Activated B cell treated with CpG ODN at 0.5 μM for 24 hours (primary cell): Measurements from ENCODE around the gene OR2W3. TPM values are rescaled to one million over a fixed set of nuclear protein-coding genes. Genes with fewer than 3 reads are reported as not detected.

Source experiments
- ATAC-seq: fragments of 200-7000 bp; cut with Tn5 transposase; one replicate; pipeline ENCODE4 v1.10.0; 2021; ENCODE audit warnings: low read depth, mild to moderate bottlenecking, moderate library complexity
- CTCF ChIA-PET: fragments of 350-600 bp; sonication (Branson Sonifier 250); formaldehyde crosslinking; loops from one replicate; lab custom pipeline; 2021; ENCODE audit warnings: antibody characterized with exemption; lab: Charles Lee
- POLR2A ChIA-PET: fragments of 350-600 bp; sonication (Branson Sonifier 250); formaldehyde crosslinking; loops from one replicate; lab custom pipeline; 2021; ENCODE audit warnings: antibody characterized with exemption; lab: Charles Lee
- DNase-seq: peaks from one replicate; pipeline ENCODE4 v3.0.0; 2022
- H3K27ac Mint-ChIP-seq: one replicate; pipeline ENCODE4 v1.8.0; 2020; ENCODE audit warnings: mixed read lengths
- H3K27me3 Mint-ChIP-seq: one replicate; pipeline ENCODE4 v1.8.0; 2021; ENCODE audit warnings: mixed read lengths
- H3K36me3 Mint-ChIP-seq: one replicate; pipeline ENCODE4 v1.8.0; 2021; ENCODE audit warnings: low read depth, mixed read lengths
- H3K4me1 Mint-ChIP-seq: one replicate; pipeline ENCODE4 v1.8.0; 2021; ENCODE audit warnings: mixed read lengths
- H3K4me3 Mint-ChIP-seq: one replicate; pipeline ENCODE4 v1.8.0; 2020; ENCODE audit warnings: mild to moderate bottlenecking, mixed read lengths
- H3K9me3 Mint-ChIP-seq: one replicate; pipeline ENCODE4 v1.8.0; 2020; ENCODE audit warnings: mixed read lengths
- intact Hi-C: fragments of 100-400 bp; cut with micrococcal nuclease; formaldehyde crosslinking; loops from one replicate; pipeline ENCODE4 v1.15.1; 2024
- total RNA-seq: library from RNA; stranded (reverse); gene quantifications from 2 replicates; pipeline ENCODE4 v1.2.3, GENCODE V29; 2022
- TF ChIP-seq, protein P1 (sequence below): fragments of 200-600 bp; IDR thresholded peaks from one replicate; pipeline ENCODE4 v1.8.0; 2022; ENCODE audit warnings: antibody characterized with exemption, mild to moderate bottlenecking

Gene OR2W3
- total RNA-seq, 1 donor from 2014 or later: 0.24 TPM

DNA sequence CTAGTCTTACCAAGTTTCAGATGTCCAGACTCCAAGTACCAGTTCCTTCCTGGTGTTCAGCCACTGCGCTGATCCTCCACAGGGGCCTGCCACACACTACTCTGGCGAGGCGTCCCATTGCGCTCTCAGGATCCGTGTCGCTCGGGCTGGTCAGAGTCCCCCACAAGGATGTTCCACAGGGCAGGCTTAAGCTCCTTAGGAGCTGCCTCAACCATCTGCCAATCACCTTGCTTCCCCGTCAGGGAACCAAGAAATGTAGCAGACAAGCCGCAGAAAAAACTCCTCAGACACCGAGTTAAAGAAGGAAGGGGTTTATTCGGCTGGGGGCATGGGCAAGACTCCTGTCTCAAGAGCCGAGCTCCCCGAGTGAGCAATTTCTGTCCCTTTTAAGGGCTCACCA, 9.8 kb downstream of the OR2W3 start:
- ChIA-PET CTCF (no interaction called here), POLR2A (no interaction called here)
- H3K9me3 Mint-ChIP-seq: peaks cover 10% of the 10 kb centered on the region
- H3K27ac Mint-ChIP-seq: no peak overlapping the region
- intact Hi-C loops: no loop called here
- no peak overlapping the region for H3K4me3 Mint-ChIP-seq
- H3K27me3 Mint-ChIP-seq: no peaks in the 10 kb centered on the region
- peaks cover 26% of the 10 kb centered on the region for H3K4me1 Mint-ChIP-seq
- H3K36me3 Mint-ChIP-seq: peaks cover 2% of the 10 kb centered on the region
- DNase-seq (no peak), ATAC-seq (no peak)
- TF ChIP-seq, protein P1, sequence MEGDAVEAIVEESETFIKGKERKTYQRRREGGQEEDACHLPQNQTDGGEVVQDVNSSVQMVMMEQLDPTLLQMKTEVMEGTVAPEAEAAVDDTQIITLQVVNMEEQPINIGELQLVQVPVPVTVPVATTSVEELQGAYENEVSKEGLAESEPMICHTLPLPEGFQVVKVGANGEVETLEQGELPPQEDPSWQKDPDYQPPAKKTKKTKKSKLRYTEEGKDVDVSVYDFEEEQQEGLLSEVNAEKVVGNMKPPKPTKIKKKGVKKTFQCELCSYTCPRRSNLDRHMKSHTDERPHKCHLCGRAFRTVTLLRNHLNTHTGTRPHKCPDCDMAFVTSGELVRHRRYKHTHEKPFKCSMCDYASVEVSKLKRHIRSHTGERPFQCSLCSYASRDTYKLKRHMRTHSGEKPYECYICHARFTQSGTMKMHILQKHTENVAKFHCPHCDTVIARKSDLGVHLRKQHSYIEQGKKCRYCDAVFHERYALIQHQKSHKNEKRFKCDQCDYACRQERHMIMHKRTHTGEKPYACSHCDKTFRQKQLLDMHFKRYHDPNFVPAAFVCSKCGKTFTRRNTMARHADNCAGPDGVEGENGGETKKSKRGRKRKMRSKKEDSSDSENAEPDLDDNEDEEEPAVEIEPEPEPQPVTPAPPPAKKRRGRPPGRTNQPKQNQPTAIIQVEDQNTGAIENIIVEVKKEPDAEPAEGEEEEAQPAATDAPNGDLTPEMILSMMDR: no peak

DNA sequence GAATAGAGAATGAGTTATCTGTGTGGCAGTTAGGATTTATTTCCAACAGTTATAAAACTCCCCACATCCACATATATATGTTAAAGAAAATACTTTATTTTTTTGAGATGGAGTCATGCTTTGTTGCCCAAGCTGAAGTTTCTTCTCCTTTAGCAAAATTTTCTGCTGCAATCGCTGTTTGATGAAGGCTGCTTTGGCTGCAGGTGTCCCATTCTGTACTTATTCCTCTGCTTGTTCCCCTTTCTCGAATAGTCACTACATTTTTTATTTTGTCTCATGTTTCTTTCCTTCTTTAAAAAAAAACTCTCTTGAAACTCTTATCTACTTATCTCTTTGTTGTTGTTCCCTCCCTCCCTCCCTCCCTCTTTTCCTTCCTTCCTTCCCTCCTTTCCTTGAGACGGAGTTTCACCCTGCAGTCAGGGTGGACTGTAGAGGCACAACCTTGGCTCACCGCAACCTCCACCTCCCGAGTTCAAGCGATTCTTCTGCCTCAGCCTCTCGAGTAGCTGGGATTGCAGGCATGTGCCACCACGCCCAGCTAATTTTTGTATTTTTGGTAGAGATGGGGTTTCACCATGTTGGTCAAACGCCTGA, 10.6 kb downstream of the OR2W3 start:
- TF ChIP-seq, protein P1: no peak
- intact Hi-C loops: loop anchor here (1.0 kb wide), 1 partner anchor 26 kb away; no protein-coding TSS in a partner anchor
- peak; percentile 18 for ATAC-seq
- Mint-ChIP-seq H3K36me3 (peaks cover 2% of the 10 kb centered on the region), H3K4me3 (peak overlapping the region; percentile 79), H3K9me3 (peaks cover 10% of the 10 kb centered on the region), H3K27ac (peak overlapping the region; percentile 80), H3K4me1 (peaks cover 26% of the 10 kb centered on the region), H3K27me3 (no peaks in the 10 kb centered on the region)
- ChIA-PET CTCF (no interaction called here), POLR2A (no interaction called here)
- DNase-seq: no peak

DNA sequence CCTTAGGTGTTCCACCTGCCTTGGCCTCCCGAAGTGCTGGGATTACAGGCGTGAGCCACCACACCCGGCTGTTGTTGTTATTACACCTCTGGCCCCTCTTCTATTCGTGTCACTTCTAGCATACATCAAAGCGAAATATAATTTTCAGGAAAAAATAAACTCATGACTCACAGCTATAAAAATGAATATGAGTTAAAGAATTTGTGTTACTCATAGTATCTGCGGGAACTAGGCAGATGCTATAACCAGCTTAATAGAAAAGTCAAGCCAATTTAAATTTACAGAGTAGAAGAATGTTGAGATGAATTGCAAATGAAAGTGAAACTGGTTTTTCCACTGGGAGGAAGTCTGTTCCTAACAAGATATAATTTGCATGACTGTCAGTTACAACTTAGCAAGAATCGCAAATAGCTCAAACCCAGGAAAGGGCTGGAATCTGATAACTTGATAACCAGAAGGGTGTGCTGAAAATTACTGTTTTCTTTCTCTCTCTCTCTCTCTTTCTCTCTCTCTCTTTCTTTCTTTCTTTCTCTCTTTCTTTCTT, 11.2 kb downstream of the OR2W3 start:
- TF ChIP-seq, protein P1: no peak
- Mint-ChIP-seq H3K27ac (peak overlapping the region; percentile 80), H3K27me3 (no peaks in the 10 kb centered on the region), H3K36me3 (peaks cover 2% of the 10 kb centered on the region), H3K4me3 (peak overlapping the region; percentile 79), H3K9me3 (peaks cover 10% of the 10 kb centered on the region), H3K4me1 (peaks cover 26% of the 10 kb centered on the region)
- ChIA-PET CTCF (no interaction called here), POLR2A (no interaction called here)
- ATAC-seq: peak; percentile 21
- intact Hi-C loops: loop anchor here (1.0 kb wide), 1 partner anchor 26 kb away; no protein-coding TSS in a partner anchor
- no peak for DNase-seq

DNA sequence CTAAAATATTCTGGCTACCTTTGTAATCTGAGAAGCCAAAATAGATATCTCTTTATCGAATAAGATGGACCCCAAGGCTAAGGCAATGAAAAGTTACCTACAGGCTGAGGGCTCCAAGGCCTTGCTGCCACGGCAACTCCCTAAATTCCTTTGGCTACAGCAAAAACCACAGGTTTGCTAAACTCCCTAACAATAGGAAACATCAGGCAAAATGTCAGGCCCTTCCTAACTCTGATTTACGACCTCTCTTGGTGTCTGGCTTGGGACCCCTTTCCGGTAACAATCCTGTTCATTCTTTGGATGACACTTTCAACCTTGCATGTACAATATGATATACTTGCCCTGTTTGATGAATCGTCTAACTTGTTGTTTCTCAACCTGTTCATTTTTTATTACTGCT, 13.4 kb downstream of the OR2W3 start:
- DNase-seq (no peak), ATAC-seq (no peak)
- Mint-ChIP-seq H3K4me1 (peaks cover 26% of the 10 kb centered on the region), H3K9me3 (peaks cover 9% of the 10 kb centered on the region), H3K27me3 (no peaks in the 10 kb centered on the region), H3K36me3 (peaks cover 2% of the 10 kb centered on the region), H3K27ac (no peak overlapping the region), H3K4me3 (no peak overlapping the region)
- CTCF ChIA-PET: no interaction called here
- POLR2A ChIA-PET: no interaction called here
- intact Hi-C loops: no loop called here
- TF ChIP-seq, protein P1: no peak

DNA sequence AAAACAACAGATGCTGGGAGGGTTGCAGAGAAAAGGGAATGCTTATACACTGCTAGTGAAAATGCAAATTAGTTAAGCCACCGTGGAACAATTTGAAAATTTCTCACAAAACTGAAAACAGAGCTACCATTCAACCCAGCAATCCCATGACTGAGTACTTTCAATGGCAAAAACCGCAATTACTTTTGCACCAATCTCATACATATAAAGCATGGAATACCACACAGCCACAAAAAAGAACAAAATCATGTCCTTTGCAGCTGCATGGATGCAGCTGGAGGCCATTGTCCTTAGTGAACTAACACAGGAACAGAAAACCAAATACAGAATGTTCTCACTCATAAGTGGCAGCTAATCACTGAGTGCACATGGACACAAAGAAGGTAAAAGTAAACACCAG, 18.4 kb downstream of the OR2W3 start:
- no peak overlapping the region for H3K4me3 Mint-ChIP-seq
- H3K36me3 Mint-ChIP-seq: no peaks in the 10 kb centered on the region
- DNase-seq (no peak), ATAC-seq (no peak)
- H3K27me3 Mint-ChIP-seq: peaks cover 2% of the 10 kb centered on the region
- TF ChIP-seq, protein P1: no peak
- ChIA-PET CTCF (no interaction called here), POLR2A (no interaction called here)
- intact Hi-C loops: no loop called here
- H3K27ac Mint-ChIP-seq: no peak overlapping the region
- H3K9me3 Mint-ChIP-seq: no peaks in the 10 kb centered on the region
- H3K4me1 Mint-ChIP-seq: no peaks in the 10 kb centered on the region
